WTC11 (cell line): ENCODE measurements around the gene IGFBPL1. TPM values are rescaled to one million over a fixed set of nuclear protein-coding genes. Genes with fewer than 3 reads are reported as not detected.

Experiments used
- ATAC-seq: fragments of 200-7000 bp; cut with Tn5 transposase; 2 replicates; pipeline ENCODE4 v1.10.0; 2021; ENCODE audit warnings: mild to moderate bottlenecking, moderate library complexity
- CTCF ChIA-PET: fragments of 300-600 bp; sonication (Branson Sonifier 250); formaldehyde crosslinking; loops from one replicate; lab custom pipeline; 2021; ENCODE audit warnings: antibody characterized with exemption; lab: Charles Lee
- POLR2A ChIA-PET: fragments of 350-600 bp; sonication (Branson Sonifier 250); formaldehyde crosslinking; loops from one replicate; lab custom pipeline; 2021; ENCODE audit warnings: antibody characterized with exemption; lab: Charles Lee
- DNase-seq: peaks from one replicate; pipeline ENCODE4 v3.0.0; 2021; ENCODE audit warnings: low spot score
- H3K27ac Mint-ChIP-seq: 2 replicates; pipeline ENCODE4 v1.8.0; 2021; ENCODE audit warnings: mixed read lengths
- H3K27me3 Mint-ChIP-seq: 2 replicates; pipeline ENCODE4 v1.8.0; 2021; ENCODE audit warnings: low read depth, mild to moderate bottlenecking, moderate library complexity, mixed read lengths
- H3K36me3 Mint-ChIP-seq: 2 replicates; pipeline ENCODE4 v1.8.0; 2021; ENCODE audit warnings: mixed read lengths
- H3K4me1 Mint-ChIP-seq: 2 replicates; pipeline ENCODE4 v1.8.0; 2022; ENCODE audit warnings: mixed read lengths
- H3K4me3 Mint-ChIP-seq: 2 replicates; pipeline ENCODE4 v1.8.0; 2021; ENCODE audit warnings: mild to moderate bottlenecking, moderate library complexity, mixed read lengths
- H3K9me3 Mint-ChIP-seq: 2 replicates; pipeline ENCODE4 v1.8.0; 2021; ENCODE audit warnings: mixed read lengths
- AFF4 ChIP-seq: sonication (generic); formaldehyde crosslinking; IDR thresholded peaks from 2 replicates; pipeline ENCODE4 v1.8.1; 2023; ENCODE audit warnings: mild to moderate bottlenecking, missing genetic modification reagents, borderline replicate concordance
- ATF3 ChIP-seq: sonication (generic); formaldehyde crosslinking; conservative IDR thresholded peaks from 2 replicates; pipeline ENCODE4 v1.8.1; 2022; ENCODE audit warnings: mild to moderate bottlenecking, missing genetic modification reagents
- ATF6 ChIP-seq: sonication (generic); formaldehyde crosslinking; IDR thresholded peaks from 2 replicates; pipeline ENCODE4 v1.8.1; 2023; ENCODE audit warnings: mild to moderate bottlenecking, missing genetic modification reagents
- CDX4 ChIP-seq: fragments of 250-450 bp; sonication (Bioruptor Pico); IDR thresholded peaks from 2 replicates; pipeline ENCODE4 v1.9.0; 2021; ENCODE audit warnings: moderate library complexity, mild to moderate bottlenecking, inconsistent platforms, borderline replicate concordance
- CREM ChIP-seq: sonication (generic); formaldehyde crosslinking; IDR thresholded peaks from 2 replicates; pipeline ENCODE4 v1.8.1; 2022; ENCODE audit warnings: mild to moderate bottlenecking, missing genetic modification reagents, moderate library complexity
- E2F1 ChIP-seq: sonication (generic); formaldehyde crosslinking; IDR thresholded peaks from 2 replicates; pipeline ENCODE4 v1.8.0; 2022; ENCODE audit warnings: mild to moderate bottlenecking, missing genetic modification reagents
- ERG ChIP-seq: fragments of 250-450 bp; sonication (Bioruptor Pico); IDR thresholded peaks from 2 replicates; pipeline ENCODE4 v1.8.0; 2021; ENCODE audit warnings: mild to moderate bottlenecking
- FOXP1 ChIP-seq: sonication (generic); formaldehyde crosslinking; IDR thresholded peaks from 2 replicates; pipeline ENCODE4 v1.8.0; 2022; ENCODE audit warnings: missing genetic modification reagents, mild to moderate bottlenecking, moderate library complexity, borderline replicate concordance
- GTF2I ChIP-seq: fragments of 250-450 bp; sonication (Bioruptor Pico); conservative IDR thresholded peaks from 2 replicates; pipeline ENCODE4 v1.4.0; 2021; ENCODE audit warnings: mild to moderate bottlenecking
- KAT7 ChIP-seq: sonication (generic); formaldehyde crosslinking; IDR thresholded peaks from 2 replicates; pipeline ENCODE4 v1.8.1; 2023; ENCODE audit warnings: missing genetic modification reagents, mild to moderate bottlenecking, borderline replicate concordance
- MXD4 ChIP-seq: fragments of 250-450 bp; sonication (Bioruptor Pico); IDR thresholded peaks from 2 replicates; pipeline ENCODE4 v1.8.0; 2021; ENCODE audit warnings: mild to moderate bottlenecking, moderate library complexity, borderline replicate concordance
- NFE2L1 ChIP-seq: sonication (generic); formaldehyde crosslinking; IDR thresholded peaks from 2 replicates; pipeline ENCODE4 v1.8.1; 2023; ENCODE audit warnings: missing genetic modification reagents
- SMAD3 ChIP-seq: sonication (generic); formaldehyde crosslinking; IDR thresholded peaks from 2 replicates; pipeline ENCODE4 v1.8.0; 2022; ENCODE audit warnings: missing genetic modification reagents, mild to moderate bottlenecking, borderline replicate concordance
- SMAD4 ChIP-seq: sonication (generic); formaldehyde crosslinking; IDR thresholded peaks from 2 replicates; pipeline ENCODE4 v1.8.0; 2022; ENCODE audit warnings: mild to moderate bottlenecking, missing genetic modification reagents
- ZNF121 ChIP-seq: sonication (generic); formaldehyde crosslinking; IDR thresholded peaks from 2 replicates; pipeline ENCODE4 v1.8.0; 2023; ENCODE audit warnings: missing genetic modification reagents
- ZNF281 ChIP-seq: sonication (generic); formaldehyde crosslinking; IDR thresholded peaks from 2 replicates; pipeline ENCODE4 v1.8.0; 2023; ENCODE audit warnings: mild to moderate bottlenecking, missing genetic modification reagents
- ZNF671 ChIP-seq: fragments of 250-450 bp; sonication (Bioruptor Pico); IDR thresholded peaks from 2 replicates; pipeline ENCODE4 v1.8.0; 2021; ENCODE audit warnings: mild to moderate bottlenecking
- total RNA-seq: library from RNA; stranded (reverse); gene quantifications from 3 replicates; pipeline ENCODE4 v1.2.3, GENCODE V29; 2021

The IGFBPL1 gene
- total RNA-seq, 1 experiment from 2014 or later, result 36.7 TPM

GRCh38 chr9:38359297-38359653, 65.0 kb downstream of the IGFBPL1 start:
- H3K4me3 Mint-ChIP-seq, result no peak overlapping the region
- POLR2A ChIA-PET, result no interaction called here

More at GRCh38 chr9:38359297-38359653, 65.0 kb downstream of the IGFBPL1 start:
- DNase-seq (no peak), ATAC-seq (no peak)
- TF ChIP-seq ZNF671 (CRISPR knock-in tag) (no peak), ZNF281 (no peak), E2F1 (CRISPR knock-in tag) (no peak), ATF3 (CRISPR knock-in tag) (no peak), KAT7 (CRISPR knock-in tag) (no peak), MXD4 (CRISPR knock-in tag) (no peak), GTF2I (CRISPR knock-in tag) (no peak), SMAD3 (CRISPR knock-in tag) (no peak), CREM (no peak), ATF6 (CRISPR knock-in tag) (no peak), FOXP1 (no peak), AFF4 (no peak), SMAD4 (CRISPR knock-in tag) (no peak), ERG (CRISPR knock-in tag) (no peak), NFE2L1 (CRISPR knock-in tag) (no peak), ZNF121 (CRISPR knock-in tag) (no peak), CDX4 (no peak)
- Mint-ChIP-seq H3K27ac (no peak overlapping the region), H3K9me3 (no peaks in the 10 kb centered on the region), H3K4me1 (no peaks in the 10 kb centered on the region; the same call in 1 of the 2 replicates), H3K36me3 (no peaks in the 10 kb centered on the region), H3K27me3 (peaks cover 2% of the 10 kb centered on the region; the same call in 1 of the 2 replicates)
- CTCF ChIA-PET, result no interaction called here
